Breast epithelium (tissue), 3 donors: Measurements from ENCODE around the gene LIPC.

Experiments
- POLR2A ChIP-seq: fragments of 450-650 bp; IDR thresholded peaks from one replicate; pipeline ENCODE4 v1.6.1; 2016; ENCODE audit warnings: antibody characterized with exemption, mild to moderate bottlenecking, moderate library complexity
- TF ChIP-seq, protein P1 (sequence below), 3 donors: fragments of 450-650 bp; IDR thresholded peaks; one replicate each; pipeline ENCODE4 v1.5.1; 2016 to 2017; ENCODE audit warnings: antibody characterized with exemption in 3 of 3, mild to moderate bottlenecking in 3 of 3, moderate library complexity in 3 of 3

- TF ChIP-seq, protein P1, sequence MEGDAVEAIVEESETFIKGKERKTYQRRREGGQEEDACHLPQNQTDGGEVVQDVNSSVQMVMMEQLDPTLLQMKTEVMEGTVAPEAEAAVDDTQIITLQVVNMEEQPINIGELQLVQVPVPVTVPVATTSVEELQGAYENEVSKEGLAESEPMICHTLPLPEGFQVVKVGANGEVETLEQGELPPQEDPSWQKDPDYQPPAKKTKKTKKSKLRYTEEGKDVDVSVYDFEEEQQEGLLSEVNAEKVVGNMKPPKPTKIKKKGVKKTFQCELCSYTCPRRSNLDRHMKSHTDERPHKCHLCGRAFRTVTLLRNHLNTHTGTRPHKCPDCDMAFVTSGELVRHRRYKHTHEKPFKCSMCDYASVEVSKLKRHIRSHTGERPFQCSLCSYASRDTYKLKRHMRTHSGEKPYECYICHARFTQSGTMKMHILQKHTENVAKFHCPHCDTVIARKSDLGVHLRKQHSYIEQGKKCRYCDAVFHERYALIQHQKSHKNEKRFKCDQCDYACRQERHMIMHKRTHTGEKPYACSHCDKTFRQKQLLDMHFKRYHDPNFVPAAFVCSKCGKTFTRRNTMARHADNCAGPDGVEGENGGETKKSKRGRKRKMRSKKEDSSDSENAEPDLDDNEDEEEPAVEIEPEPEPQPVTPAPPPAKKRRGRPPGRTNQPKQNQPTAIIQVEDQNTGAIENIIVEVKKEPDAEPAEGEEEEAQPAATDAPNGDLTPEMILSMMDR (IDR thresholded peaks at IDR 0.05): no peak
- no peak for TF ChIP-seq POLR2A
These were observed 137.7 kb downstream of the LIPC start for GRCh38 chr15:58569455-58569854.
